IPS-18a (cell line): Measurements from ENCODE around the gene RBM33.

Experiments used
- H3K27ac ChIP-seq: one replicate; pipeline ENCODE4 v1.5.1; 2013; ENCODE audit warnings: low read length
- H3K27me3 ChIP-seq: one replicate; pipeline ENCODE4 v1.6.1; 2013; ENCODE audit warnings: mild to moderate bottlenecking, low read length; ENCODE audit not compliant: control insufficient read depth, insufficient read depth
- H3K36me3 ChIP-seq: one replicate; pipeline ENCODE4 v1.6.1; 2013; ENCODE audit warnings: low read depth, low read length; ENCODE audit not compliant: control insufficient read depth
- H3K4me1 ChIP-seq: one replicate; pipeline ENCODE4 v1.6.1; 2013; ENCODE audit warnings: low read depth, low read length; ENCODE audit not compliant: control insufficient read depth
- H3K4me3 ChIP-seq: one replicate; pipeline ENCODE4 v1.5.1; 2013; ENCODE audit warnings: low read length
- H3K9ac ChIP-seq: one replicate; pipeline ENCODE4 v1.6.1; 2013; ENCODE audit warnings: mild to moderate bottlenecking, low read length, moderate library complexity
- H3K9me3 ChIP-seq: one replicate; pipeline ENCODE4 v1.6.1; 2013; ENCODE audit warnings: low read depth, low read length; ENCODE audit not compliant: control insufficient read depth

The RBM33 gene

DNA sequence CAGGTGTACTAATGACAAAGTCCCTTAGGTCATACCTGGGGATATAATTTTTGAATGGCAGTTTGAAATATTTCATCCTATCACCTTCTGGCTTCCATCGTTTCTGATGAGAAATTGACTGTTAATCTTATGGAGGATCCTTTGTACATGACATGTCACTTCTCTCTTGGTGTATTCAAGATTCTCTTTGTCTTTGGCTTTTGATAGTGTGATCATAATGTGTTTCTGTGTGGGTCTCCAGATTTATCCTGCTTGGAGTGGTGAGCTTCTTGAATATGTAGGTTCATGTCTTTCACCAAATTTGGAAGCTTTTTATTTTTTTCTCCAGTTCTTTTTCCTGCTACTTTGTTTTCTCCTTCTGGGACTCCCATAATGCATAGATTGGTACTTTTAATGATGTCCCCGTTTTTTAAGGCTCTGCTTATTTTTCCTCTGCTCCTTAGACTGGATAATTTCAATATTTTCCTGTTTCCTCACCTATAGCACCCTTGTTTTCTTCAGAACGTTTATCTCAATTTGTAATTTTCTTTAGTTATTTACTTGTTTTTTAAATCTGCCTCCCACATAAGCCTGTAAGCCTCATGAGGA lies 4.4 kb downstream of the RBM33 start:
- Histone ChIP-seq H3K4me3 (no peak overlapping the region), H3K9ac (no peak overlapping the region), H3K4me1 (peaks cover 5% of the 10 kb centered on the region), H3K27me3 (no peaks in the 10 kb centered on the region), H3K9me3 (peaks cover 9% of the 10 kb centered on the region), H3K36me3 (peaks cover 11% of the 10 kb centered on the region), H3K27ac (no peak overlapping the region)

DNA sequence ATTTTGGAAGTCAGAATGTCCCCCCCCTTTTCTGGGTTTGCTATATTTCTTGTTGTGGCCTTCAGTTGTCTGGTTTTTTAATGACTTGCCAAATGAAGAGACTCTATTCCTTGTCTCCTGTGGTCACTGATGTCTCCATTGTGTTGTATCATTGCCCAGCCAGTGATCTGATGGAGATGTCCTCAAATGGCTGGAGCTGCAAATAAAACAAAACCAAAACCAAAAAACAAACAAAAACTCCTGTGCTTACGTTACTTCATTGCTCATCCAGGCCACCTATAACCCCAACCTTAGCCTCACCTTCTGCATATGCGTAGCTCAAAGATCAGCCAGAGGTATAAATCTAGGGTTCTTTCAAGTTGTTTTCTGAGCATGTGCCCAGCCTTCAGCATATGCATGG lies 5.1 kb downstream of the RBM33 start:
- H3K4me3 ChIP-seq = no peak overlapping the region
- H3K9me3 ChIP-seq = peaks cover 9% of the 10 kb centered on the region
- H3K27ac ChIP-seq = no peak overlapping the region
- peaks cover 5% of the 10 kb centered on the region for H3K4me1 ChIP-seq
- peaks cover 11% of the 10 kb centered on the region for H3K36me3 ChIP-seq
- H3K27me3 ChIP-seq = no peaks in the 10 kb centered on the region
- H3K9ac ChIP-seq = no peak overlapping the region

- Histone ChIP-seq H3K36me3 (peaks cover 5% of the 10 kb centered on the region), H3K27ac (no peak overlapping the region), H3K4me3 (no peak overlapping the region), H3K9ac (no peak overlapping the region), H3K9me3 (peaks cover 9% of the 10 kb centered on the region), H3K27me3 (no peaks in the 10 kb centered on the region), H3K4me1 (no peaks in the 10 kb centered on the region)
Observed at GRCh38 chr7:155652156-155653114, 8.0 kb downstream of the RBM33 start.

DNA sequence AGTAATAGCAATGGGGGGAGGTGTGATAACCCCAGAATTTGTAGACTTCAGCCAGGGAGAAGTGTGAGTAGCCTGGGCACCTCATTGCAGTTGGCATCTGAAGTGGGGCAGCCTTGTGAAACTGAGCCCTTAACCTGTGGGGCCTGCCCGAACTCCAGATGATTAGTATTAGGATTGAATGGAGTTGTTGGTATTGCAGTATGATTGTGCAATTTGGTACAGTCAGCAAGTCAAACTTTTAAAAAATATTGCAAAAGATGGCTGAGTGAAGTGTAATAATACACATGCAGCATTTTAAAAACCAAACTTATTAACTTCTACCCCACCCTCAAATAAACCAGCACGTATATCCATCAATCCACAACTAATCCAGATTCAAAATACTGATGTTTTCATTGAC lies 9.3 kb downstream of the RBM33 start:
- Histone ChIP-seq H3K27ac (no peak overlapping the region), H3K4me3 (no peak overlapping the region), H3K9me3 (peaks cover 2% of the 10 kb centered on the region), H3K27me3 (no peaks in the 10 kb centered on the region), H3K4me1 (no peaks in the 10 kb centered on the region), H3K36me3 (no peaks in the 10 kb centered on the region), H3K9ac (no peak overlapping the region)

- H3K9ac ChIP-seq = no peak overlapping the region
- H3K4me3 ChIP-seq = no peak overlapping the region
- no peaks in the 10 kb centered on the region for H3K9me3 ChIP-seq
- no peaks in the 10 kb centered on the region for H3K36me3 ChIP-seq
- no peaks in the 10 kb centered on the region for H3K4me1 ChIP-seq
- H3K27ac ChIP-seq = no peak overlapping the region
- no peaks in the 10 kb centered on the region for H3K27me3 ChIP-seq
Observed at GRCh38 chr7:155656891-155657290, 12.4 kb downstream of the RBM33 start.

DNA sequence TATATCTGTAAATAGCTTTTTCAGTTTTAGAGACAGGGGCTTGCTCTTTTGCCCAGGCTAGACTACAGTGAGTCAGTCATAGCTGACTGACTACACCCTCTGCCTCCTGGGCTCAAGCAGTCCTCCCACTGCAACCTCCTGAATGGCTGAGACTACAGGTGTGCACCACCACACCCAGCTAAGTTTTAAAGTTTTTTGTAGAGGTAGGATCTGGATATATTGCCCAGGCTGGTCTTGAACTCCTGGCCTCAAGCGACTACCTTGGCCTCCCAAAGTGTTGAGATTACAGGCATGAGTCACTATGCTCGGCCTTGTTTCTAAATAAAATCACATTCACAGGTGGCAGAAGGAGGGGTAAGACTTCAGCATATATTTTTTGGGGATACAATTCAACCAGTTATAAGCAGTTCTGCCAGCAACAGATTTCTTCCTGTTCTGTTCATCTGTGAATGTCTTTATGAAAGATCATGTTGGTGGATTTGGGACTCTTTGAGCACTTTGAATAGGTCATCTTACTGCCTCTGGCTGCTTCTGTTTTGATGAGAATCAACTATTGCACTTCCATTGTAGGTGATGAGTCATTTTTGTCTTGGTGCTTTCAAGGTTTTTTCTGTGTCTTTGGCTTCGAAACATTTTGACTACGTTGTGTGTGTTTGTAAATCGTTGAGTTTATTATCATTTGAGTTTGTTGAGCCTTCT lies 15.7 kb downstream of the RBM33 start:
- H3K36me3 ChIP-seq = peaks cover 2% of the 10 kb centered on the region
- peaks cover 8% of the 10 kb centered on the region for H3K4me1 ChIP-seq
- no peak overlapping the region for H3K4me3 ChIP-seq
- no peak overlapping the region for H3K9ac ChIP-seq
- H3K27ac ChIP-seq = no peak overlapping the region
- no peaks in the 10 kb centered on the region for H3K27me3 ChIP-seq
- H3K9me3 ChIP-seq = no peaks in the 10 kb centered on the region

- Histone ChIP-seq H3K27me3 (no peaks in the 10 kb centered on the region), H3K4me3 (no peak overlapping the region), H3K27ac (no peak overlapping the region), H3K9me3 (no peaks in the 10 kb centered on the region), H3K36me3 (peaks cover 8% of the 10 kb centered on the region), H3K9ac (no peak overlapping the region), H3K4me1 (peaks cover 8% of the 10 kb centered on the region)
Observed at GRCh38 chr7:155660758-155661093, 16.3 kb downstream of the RBM33 start.

DNA sequence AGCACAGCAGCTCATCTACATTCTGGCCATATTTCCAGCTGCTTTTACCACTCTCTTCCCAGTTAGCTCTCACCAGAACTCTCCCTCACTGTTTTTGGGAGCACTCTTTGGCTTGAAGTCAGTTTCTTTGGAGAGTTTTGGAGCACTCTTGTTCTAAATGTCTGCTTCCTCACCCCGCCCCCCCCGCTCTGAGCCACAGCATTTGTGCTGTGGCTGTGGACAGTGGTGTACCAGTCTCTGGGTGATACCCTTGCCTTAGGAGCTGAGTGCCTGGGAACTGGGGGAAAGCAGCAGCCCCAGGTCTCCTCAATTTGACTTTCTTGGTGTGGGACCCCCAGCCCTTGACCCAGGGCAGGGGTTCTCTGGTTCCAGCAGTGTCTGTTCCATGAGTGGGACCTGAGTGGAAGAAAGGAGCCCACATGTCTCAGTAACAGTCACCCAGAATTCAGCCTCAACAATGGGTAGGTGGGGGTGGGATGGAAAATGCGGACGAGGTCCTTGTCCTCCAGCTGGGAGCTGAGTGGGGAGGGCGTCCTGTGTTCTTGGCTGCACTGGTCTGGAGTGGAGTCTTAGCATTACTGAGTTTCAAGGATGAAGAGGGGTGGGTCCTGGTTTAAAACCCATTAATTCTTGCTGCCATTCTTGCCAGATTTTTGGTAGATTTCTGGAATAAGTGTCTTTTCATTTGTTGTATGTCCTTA lies 18.0 kb downstream of the RBM33 start:
- H3K9ac ChIP-seq = no peak overlapping the region

DNA sequence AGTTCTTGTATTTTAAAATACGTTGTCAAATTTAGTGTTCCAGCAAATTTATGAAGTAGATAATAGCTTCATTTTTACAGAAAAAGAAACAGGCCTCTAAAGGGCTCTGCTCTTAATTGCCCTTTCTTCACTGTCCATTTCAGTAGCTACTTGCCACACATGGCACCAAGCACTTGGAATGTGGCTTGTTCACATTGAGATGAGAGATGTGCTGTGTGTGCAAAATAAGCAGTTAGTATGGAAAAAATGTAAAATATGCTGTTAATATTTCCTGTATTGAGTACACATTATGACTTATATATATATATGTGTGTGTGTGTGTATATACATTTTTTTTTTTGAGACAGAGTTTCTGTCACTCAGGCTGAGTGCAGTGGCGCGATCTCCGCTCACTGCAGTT lies 19.5 kb downstream of the RBM33 start:
- Histone ChIP-seq H3K9me3 (no peaks in the 10 kb centered on the region), H3K36me3 (peaks cover 15% of the 10 kb centered on the region), H3K4me3 (no peak overlapping the region), H3K27me3 (no peaks in the 10 kb centered on the region), H3K4me1 (peaks cover 8% of the 10 kb centered on the region), H3K27ac (no peak overlapping the region), H3K9ac (no peak overlapping the region)

More for the DNA sequence above, 18.0 kb downstream of the RBM33 start:
- Histone ChIP-seq H3K27ac (no peak overlapping the region), H3K9me3 (no peaks in the 10 kb centered on the region), H3K36me3 (peaks cover 15% of the 10 kb centered on the region), H3K27me3 (no peaks in the 10 kb centered on the region), H3K4me1 (peaks cover 8% of the 10 kb centered on the region), H3K4me3 (no peak overlapping the region)

DNA sequence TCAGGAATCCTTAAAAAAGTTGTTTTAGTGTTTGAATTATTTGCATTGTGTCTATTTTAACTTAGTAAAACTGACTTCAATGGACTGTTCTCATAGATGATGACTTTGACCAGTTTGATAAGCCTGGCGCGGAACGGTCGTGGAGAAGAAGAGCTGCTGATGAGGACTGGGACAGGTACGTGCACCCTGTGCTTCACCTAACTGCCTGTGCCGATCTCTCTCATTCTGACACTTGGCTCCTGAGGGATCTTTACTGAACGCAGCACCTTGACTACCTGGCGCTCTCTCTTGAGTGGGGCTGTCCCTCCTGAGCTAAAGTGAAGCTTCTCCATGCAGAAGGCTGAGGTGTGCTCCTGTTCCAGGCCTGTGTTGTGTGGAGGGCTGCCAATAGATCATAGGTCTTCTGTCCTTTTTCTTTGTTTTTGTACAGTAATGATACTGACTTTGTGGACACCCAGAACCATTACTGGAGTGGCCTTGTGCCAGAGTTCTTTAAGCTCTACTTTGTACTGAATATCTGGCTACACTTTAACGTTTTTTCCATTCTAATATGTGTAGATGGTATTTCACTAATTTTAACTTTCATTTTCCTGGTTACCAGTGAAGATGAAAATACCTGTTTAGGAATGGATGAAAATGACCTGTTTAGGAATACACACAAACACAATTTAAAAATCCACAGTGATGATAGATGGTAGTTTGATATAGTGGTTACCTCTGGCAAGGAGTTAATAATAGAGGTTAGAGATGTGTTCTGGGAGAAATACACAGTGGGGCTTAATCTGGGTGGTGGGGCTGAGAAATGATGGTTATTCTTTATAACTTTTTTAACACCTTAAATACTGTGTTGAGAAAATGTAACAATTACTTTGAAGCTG lies 20.9 kb downstream of the RBM33 start:
- Histone ChIP-seq H3K36me3 (peaks cover 15% of the 10 kb centered on the region), H3K4me3 (no peak overlapping the region), H3K27me3 (no peaks in the 10 kb centered on the region), H3K4me1 (peaks cover 16% of the 10 kb centered on the region), H3K9ac (no peak overlapping the region), H3K27ac (no peak overlapping the region), H3K9me3 (no peaks in the 10 kb centered on the region)
